Fibroblast of lung (primary cell): Measurements from ENCODE around the gene FAM174B. TPM values are rescaled to one million over a fixed set of nuclear protein-coding genes. Genes with fewer than 3 reads are reported as not detected.

ENCODE experiments used
- DNase-seq, 2 donors: peaks; one replicate each; pipeline versions ENCODE4 v3.0.0 to v3.0.0-alpha.2; 2010; ENCODE audit warnings: low read depth in 2 of 2
- H2AFZ ChIP-seq: 2 replicates; pipeline ENCODE4 v1.5.1; 2012; ENCODE audit warnings: low read length, control low read depth, inconsistent platforms
- H3K27ac ChIP-seq: 2 replicates; pipeline ENCODE4 v1.5.1; 2011; ENCODE audit warnings: low read length, control low read depth; ENCODE audit not compliant: insufficient read depth
- H3K27me3 ChIP-seq: 2 replicates; pipeline ENCODE4 v1.5.1; 2011; ENCODE audit warnings: mild to moderate bottlenecking, low read length; ENCODE audit not compliant: control insufficient read depth, insufficient read depth
- H3K36me3 ChIP-seq: 2 replicates; pipeline ENCODE4 v1.5.1; 2011; ENCODE audit warnings: low read length; ENCODE audit not compliant: control insufficient read depth, insufficient read depth
- H3K4me1 ChIP-seq: 2 replicates; pipeline ENCODE4 v1.5.1; 2011; ENCODE audit warnings: low read length; ENCODE audit not compliant: control insufficient read depth, insufficient read depth; ENCODE audit errors: extremely low read depth
- H3K4me2 ChIP-seq: 2 replicates; pipeline ENCODE4 v1.5.1; 2011; ENCODE audit warnings: low read length, control low read depth; ENCODE audit not compliant: insufficient read depth; ENCODE audit errors: extremely low read depth
- H3K4me3 ChIP-seq, 4 experiments: fragments of 200-600 bp in 1 of 4; sonication (generic) in 1 of 4; replicated peaks in 1 of 4; 2 replicates each; pipeline ENCODE4 v1.5.1; 2011 to 2016; ENCODE audit warnings: low read length in 4 of 4, low read depth in 3 of 4, mild to moderate bottlenecking in 3 of 4, control low read depth in 2 of 4, inconsistent platforms in 1 of 4, mixed read lengths in 1 of 4; ENCODE audit not compliant: insufficient read depth in 1 of 4; ENCODE audit errors: control extremely low read depth in 1 of 4
- H3K79me2 ChIP-seq: 2 replicates; pipeline ENCODE4 v1.5.1; 2012; ENCODE audit warnings: mild to moderate bottlenecking, low read length, inconsistent platforms; ENCODE audit not compliant: control insufficient read depth, insufficient read depth
- H3K9ac ChIP-seq: 2 replicates; pipeline ENCODE4 v1.5.1; 2011; ENCODE audit warnings: mild to moderate bottlenecking, low read length, control low read depth; ENCODE audit not compliant: insufficient read depth
- H3K9me3 ChIP-seq: 2 replicates; pipeline ENCODE4 v1.5.1; 2012; ENCODE audit warnings: low read depth, low read length; ENCODE audit not compliant: control insufficient read depth, insufficient read depth
- H4K20me1 ChIP-seq: 2 replicates; pipeline ENCODE4 v1.5.1; 2011; ENCODE audit warnings: low read length; ENCODE audit not compliant: control insufficient read depth, insufficient read depth; ENCODE audit errors: extremely low read depth
- CTCF ChIP-seq, 2 donors: IDR thresholded peaks in 1 of 2; conservative IDR thresholded peaks in 1 of 2; 1 replicate in 1 of 2; 2 replicates in 1 of 2; pipeline ENCODE4 v1.5.1; 2011 to 2012; ENCODE audit warnings: low read length in 2 of 2, control low read depth in 1 of 2, inconsistent platforms in 1 of 2, low read depth in 1 of 2, mild to moderate bottlenecking in 1 of 2
- EZH2 ChIP-seq: IDR thresholded peaks from 2 replicates; pipeline ENCODE4 v1.5.1; 2012; ENCODE audit warnings: low read length, control low read depth, mild to moderate bottlenecking; ENCODE audit errors: missing control alignments
- polyA plus RNA-seq, 2 donors: library from polyadenylated mRNA; depleted of rRNA in 1 of 2; stranded (reverse) in 1 of 2; unstranded in 1 of 2; fragments of >200 nt; gene quantifications; 2 replicates each; pipeline ENCODE4 v1.2.1, GENCODE V29; 2011 to 2012; ENCODE audit warnings: missing spikeins in 1 of 2
- total RNA-seq: library from RNA; depleted of rRNA; stranded (reverse); fragments of >200 nt; gene quantifications from 2 replicates; pipeline ENCODE4 v1.2.1, GENCODE V29; 2014

The FAM174B gene
- total and polyA plus RNA-seq, 2 donors (not counting 1 experiment from before 2014, with no cell fraction given) = 0.87 to 2.8 TPM

GRCh38 chr15:92657486-92657885 is 1.9 kb upstream of the FAM174B start:
- Histone ChIP-seq H3K27me3 (peaks cover 5% of the 10 kb centered on the region), H3K36me3 (no peaks in the 10 kb centered on the region), H3K4me3 (no peak overlapping the region), H4K20me1 (no peaks in the 10 kb centered on the region), H3K4me2 (no peak overlapping the region), H3K27ac (no peak overlapping the region), H3K79me2 (no peaks in the 10 kb centered on the region), H3K4me1 (no peaks in the 10 kb centered on the region), H2AFZ (no peak overlapping the region), H3K9ac (no peak overlapping the region), H3K9me3 (no peaks in the 10 kb centered on the region)
- DNase-seq = no peak
- TF ChIP-seq EZH2 = no peak
- TF ChIP-seq CTCF (conservative IDR thresholded peaks at IDR 0.05 in 1 of 2, IDR thresholded peaks at IDR 0.05 in 1 of 2; ENCODE audit: low read depth in 1 of 2, low read length in 2 of 2) = no peak

- Histone ChIP-seq H3K9ac (no peak overlapping the region), H3K27ac (no peak overlapping the region), H3K4me1 (no peaks in the 10 kb centered on the region), H3K27me3 (peaks cover 5% of the 10 kb centered on the region), H3K4me3 (peak overlapping the region in 1 of 4 experiments; percentile 38), H4K20me1 (no peaks in the 10 kb centered on the region), H3K79me2 (no peaks in the 10 kb centered on the region), H3K36me3 (no peaks in the 10 kb centered on the region), H3K4me2 (no peak overlapping the region), H2AFZ (no peak overlapping the region), H3K9me3 (no peaks in the 10 kb centered on the region)
- TF ChIP-seq EZH2 (peak; percentile 50), CTCF (conservative IDR thresholded peaks at IDR 0.05 in 1 of 2, IDR thresholded peaks at IDR 0.05 in 1 of 2; ENCODE audit: low read depth in 1 of 2, low read length in 2 of 2) (no peak)
- no peak for DNase-seq
These were observed 514 bp upstream of the FAM174B start for GRCh38 chr15:92656089-92656488.

- Histone ChIP-seq H3K9me3 (no peaks in the 10 kb centered on the region), H3K4me3 (no peak overlapping the region), H3K9ac (no peak overlapping the region), H3K4me1 (no peaks in the 10 kb centered on the region), H3K27ac (no peak overlapping the region), H4K20me1 (no peaks in the 10 kb centered on the region), H3K79me2 (no peaks in the 10 kb centered on the region), H2AFZ (no peak overlapping the region), H3K36me3 (no peaks in the 10 kb centered on the region), H3K27me3 (peaks cover 5% of the 10 kb centered on the region), H3K4me2 (no peak overlapping the region)
- TF ChIP-seq EZH2 = no peak
- no peak for TF ChIP-seq CTCF (conservative IDR thresholded peaks at IDR 0.05 in 1 of 2, IDR thresholded peaks at IDR 0.05 in 1 of 2; ENCODE audit: low read depth in 1 of 2, low read length in 2 of 2)
- no peak for DNase-seq
These were observed 913 bp downstream of the FAM174B start for GRCh38 chr15:92654662-92655061.
